Measurements from ENCODE around the gene ARRDC3.

Gene ARRDC3

GRCh38 chr5:91384671-91385430 lies 1.7 kb upstream of the ARRDC3 start:
- peak; percentile 91 for DNase-seq

GRCh38 chr5:91383956-91384300 lies 811 bp upstream of the ARRDC3 start:
- no peak for DNase-seq

DNA sequence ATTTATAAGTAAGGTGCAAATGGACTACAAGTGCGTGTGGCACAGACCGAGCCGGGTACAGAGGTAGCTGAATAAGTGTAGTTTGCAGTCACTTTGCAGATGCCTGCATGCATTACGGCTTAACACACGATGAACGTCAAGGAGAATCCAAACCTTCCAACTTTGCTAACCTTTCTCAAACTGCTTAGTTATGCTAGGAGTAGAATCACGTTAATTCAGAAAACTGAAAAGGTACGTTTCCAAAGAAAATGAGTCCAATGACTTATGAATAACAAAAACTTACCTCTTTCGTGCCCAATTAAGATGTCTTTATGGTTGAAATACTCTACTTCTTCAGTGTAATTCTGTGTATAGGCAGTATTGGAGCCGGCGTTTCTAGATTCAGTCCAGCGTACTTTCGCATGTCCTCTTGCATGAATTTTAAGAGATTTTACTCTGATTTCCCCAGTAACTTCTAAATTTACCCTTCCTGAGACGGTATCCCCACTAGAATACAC lies 539 bp downstream of the ARRDC3 start:
- peak; percentile 23 for DNase-seq

DNA sequence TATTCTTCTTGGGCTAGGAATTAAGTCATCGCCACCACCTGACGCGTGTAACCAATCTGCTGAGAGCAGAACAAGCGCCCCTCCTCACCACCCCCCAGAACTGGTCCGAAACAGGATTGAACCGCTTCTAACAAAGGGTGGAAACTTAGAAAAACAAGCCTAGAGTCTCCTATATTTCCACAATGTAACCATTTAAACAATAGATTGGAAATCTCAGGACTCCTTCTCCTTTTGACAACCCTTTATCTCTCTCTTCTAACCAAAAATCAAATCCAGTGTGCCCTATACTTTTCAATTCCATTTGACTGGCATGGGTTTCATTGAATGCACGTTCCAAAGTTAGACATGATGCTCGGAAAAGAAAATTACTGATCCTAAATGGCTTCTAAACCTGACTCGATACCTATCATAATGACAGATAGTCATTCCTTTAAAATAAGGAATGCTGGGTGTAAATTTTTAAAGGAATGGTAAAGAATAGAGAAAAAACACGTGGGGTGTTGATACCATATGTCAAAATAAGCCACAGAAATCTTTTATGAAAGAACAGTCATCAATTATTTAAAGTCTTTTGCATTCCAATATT lies 1.2 kb downstream of the ARRDC3 start:
- peak; percentile 82 for DNase-seq

- no peak for DNase-seq
These were observed 1.8 kb downstream of the ARRDC3 start for GRCh38 chr5:91381239-91381773.

DNA sequence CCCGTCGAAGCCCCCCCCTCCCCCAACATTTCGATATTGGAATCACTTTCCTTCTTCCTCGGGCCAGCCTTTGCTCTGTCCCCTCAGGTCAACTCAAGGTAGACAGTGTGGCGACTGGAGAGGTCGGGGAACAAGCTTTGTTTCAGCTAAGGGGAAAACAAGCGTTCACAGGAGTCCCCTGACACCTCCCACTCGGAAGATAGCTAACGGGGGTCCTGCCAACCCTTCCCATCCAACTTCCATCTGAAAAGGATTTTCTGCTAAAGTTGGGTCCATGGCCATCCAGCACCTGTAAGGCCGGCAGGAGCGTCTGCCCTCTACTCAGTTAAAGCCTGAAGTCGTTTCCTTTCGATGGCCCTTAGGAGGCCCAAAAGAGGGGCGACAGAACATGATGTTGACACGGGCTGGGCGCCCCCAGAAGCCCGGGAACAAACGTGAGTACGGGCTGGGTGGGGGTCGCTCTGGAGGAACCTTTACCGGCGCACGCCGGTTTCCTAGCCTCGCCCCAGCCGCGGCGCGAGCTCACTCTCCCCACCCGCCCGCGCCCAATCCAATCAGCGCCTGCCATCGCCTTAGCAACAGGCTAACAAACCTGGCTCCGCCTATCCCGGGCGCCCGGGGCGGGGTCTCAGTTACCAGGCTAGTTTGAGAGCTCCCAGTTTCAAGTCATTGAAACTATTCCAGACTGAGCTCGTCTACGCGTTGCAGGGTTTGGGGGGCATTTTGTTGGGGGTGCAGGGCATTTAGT lies 2.5 kb downstream of the ARRDC3 start:
- DNase-seq = peak; percentile 96

GRCh38 chr5:91379914-91380490 lies 3.1 kb downstream of the ARRDC3 start:
- DNase-seq = peak; percentile 96

GRCh38 chr5:91379246-91379913 lies 3.7 kb downstream of the ARRDC3 start:
- DNase-seq = no peak

GRCh38 chr5:91378752-91379211 lies 4.3 kb downstream of the ARRDC3 start:
- no peak for DNase-seq

- no peak for DNase-seq
These were observed 8.1 kb downstream of the ARRDC3 start for GRCh38 chr5:91374893-91375520.

DNA sequence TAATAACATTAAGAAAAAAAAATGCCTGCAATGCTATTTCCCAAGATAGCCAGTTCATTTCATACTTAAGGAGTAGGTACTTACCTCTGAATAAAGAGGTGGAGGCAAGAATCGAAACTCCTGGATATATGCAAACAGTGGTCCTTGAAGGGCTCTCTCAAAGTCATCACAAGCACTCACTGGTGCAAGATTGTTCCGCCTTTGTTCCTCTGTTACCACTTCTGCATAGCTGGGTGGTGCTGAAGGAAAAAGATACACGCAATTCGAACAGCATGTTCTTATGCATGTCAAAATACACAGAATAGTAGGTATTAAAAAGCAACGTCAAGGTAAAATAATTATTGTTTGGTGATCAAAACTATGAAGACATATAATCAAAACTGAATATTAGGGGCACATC lies 9.5 kb downstream of the ARRDC3 start:
- DNase-seq = no peak

DNA sequence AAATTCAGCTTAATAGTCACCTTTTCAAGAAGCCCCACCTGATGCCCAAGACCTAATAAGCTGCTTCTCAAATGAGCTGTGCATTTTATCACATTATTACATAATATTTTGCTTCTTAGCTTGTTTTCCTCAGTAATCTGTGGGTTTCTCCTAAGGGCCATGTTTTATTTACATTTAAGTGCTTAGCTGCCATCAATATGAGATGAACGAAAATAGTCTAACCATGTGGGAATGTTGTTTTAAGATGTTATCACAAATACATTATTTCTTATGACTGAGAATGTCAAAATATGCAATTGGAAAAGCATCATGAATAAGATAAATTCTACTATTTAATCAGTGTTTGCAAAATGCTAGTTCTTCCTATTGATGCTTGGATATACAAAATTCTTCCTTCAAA lies 10.1 kb downstream of the ARRDC3 start:
- DNase-seq = no peak

DNA sequence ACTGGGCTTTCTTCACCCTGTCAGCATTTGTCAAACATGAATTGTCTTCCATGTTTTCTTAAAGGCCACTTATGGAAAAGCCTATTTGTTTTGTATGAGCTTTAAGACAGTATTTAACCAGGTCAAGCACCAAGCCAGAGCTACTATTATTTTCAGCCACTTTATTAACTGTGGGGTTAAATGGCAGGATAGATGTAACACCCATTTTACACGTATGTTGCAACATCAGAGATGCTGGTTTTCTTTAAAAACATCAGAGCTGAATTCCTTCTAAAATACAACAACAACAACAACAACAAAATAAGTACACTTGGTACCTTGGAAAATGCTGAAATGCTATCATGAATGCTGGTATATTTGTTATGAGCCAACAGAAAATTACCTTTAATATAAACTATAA lies 13.6 kb downstream of the ARRDC3 start:
- DNase-seq = no peak

GRCh38 chr5:91367908-91368648 lies 15.0 kb downstream of the ARRDC3 start:
- DNase-seq = no peak

DNA sequence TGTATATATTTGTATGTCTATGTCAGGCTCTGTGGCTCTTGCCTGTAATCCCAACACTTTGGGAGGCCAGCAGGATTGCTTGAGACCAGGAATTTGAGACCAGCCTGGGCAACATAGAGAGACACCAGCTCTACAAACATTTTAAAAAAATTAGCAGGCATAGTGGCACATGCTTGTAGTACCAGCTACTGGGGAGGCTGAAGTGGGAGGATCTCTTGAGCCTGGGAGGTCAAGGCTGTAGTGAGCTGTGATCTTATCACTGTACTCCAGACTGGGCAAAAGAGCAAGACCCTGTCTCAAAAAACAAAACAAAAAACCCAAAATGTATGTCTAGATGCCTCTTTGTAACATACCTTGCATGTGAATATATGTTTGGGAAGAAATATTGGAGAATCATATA lies 15.8 kb downstream of the ARRDC3 start:
- DNase-seq = no peak

DNA sequence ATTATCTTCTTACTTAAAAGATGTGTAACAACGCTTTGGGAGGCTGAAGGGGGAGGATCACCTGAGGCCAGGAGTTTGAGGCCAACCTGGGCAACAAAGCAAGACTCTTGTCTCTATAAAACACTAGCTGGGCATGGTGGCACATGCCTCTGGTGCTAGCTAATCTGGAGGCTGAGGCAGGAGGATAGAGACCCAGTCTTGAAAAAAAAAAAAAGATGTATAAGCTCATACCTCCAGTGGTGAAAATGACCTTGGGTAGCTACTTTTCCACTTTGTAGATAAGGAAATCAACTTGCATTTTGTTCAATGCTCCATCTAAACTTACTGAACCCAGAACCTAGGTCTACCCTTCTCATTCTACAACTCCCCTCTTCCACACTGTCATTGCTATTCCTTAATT lies 16.6 kb downstream of the ARRDC3 start:
- DNase-seq = no peak

GRCh38 chr5:91365498-91365897 lies 17.6 kb downstream of the ARRDC3 start:
- DNase-seq = no peak

DNA sequence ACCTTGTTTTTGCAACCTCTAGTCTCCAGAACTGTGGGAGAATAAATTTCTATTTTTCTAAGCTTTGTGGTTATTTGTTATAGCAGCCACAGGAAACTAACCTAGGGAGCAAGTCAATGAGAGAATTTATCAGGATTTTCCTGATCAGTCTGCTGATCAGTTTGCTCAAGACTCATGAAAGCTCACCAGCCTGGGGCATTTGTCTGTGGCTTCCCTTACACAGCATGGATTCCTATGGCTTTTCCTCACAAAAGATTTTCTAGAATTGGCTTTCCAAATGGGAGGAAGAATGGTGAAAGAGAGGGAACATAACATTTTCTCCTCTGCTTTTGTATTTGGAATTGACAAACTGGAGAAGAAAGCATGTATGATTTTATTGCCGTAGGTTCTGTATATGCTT lies 20.2 kb downstream of the ARRDC3 start:
- DNase-seq = no peak

- DNase-seq = no peak
These were observed 21.3 kb downstream of the ARRDC3 start for GRCh38 chr5:91361790-91362189.

DNA sequence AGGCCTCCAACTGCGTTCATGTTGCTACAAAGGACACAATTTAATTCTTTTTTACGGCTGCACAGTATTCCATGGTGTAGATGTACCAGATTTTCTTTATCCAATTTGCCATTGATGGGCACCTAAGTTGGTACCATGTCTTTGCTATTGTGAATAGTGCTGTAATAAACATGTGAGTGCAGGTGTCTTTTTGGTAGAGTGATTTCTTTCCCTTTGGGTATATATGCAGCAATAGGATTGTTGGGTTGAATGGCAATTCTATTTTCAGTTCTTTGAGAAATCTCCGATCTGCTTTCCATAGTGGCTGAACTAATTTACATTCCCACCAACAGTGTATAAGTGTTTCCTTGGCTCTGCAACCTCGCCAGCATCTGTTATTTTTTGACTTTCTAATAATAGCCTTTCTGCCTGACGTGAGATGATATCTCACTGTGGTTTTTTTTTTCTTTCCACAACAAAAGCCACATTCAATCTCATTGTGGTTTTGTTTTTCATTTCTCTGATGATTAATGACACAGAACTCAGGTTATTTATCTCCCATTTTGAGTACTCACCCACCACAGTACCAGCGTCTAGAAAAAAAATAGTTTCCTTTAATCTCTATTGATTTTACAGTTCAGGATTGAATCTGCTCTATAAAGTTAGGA lies 21.9 kb downstream of the ARRDC3 start:
- DNase-seq = no peak
